Measurements from ENCODE around the gene CLN3. TPM values are rescaled to one million over a fixed set of nuclear protein-coding genes. Genes with fewer than 3 reads are reported as not detected.

The CLN3 gene
- polyA plus RNA-seq, 2 of the 4 experiments (the other 2 are of a cell fraction): 17.4 to 21.5 TPM

DNA sequence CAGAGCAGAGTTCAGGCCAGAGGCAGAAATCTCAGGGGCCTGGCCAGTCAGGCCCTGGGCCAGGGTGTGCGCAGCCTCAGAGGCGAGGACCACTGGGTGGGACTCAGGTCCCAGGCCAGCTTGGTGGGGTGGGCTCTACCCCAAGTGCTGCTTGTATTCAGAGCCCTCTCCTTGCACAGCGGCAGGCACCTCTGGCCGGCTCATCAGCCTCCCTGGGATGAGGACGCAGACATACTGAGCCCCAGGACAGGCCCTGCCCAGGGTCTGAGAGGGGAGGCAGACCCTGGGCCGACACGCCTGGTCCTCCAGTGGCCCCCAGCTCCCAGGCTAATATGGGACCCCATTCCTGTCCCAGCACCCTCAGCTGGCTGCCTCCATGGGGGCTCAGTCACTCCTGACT, 22.4 kb upstream of the CLN3 start:
- CTCF ChIA-PET: interaction anchor here (0.9 to 1.2 kb wide), 2 partner anchors 76 to 193 kb away, joined by 3 read pairs; no protein-coding TSS in a partner anchor
- TF ChIP-seq, protein P1, sequence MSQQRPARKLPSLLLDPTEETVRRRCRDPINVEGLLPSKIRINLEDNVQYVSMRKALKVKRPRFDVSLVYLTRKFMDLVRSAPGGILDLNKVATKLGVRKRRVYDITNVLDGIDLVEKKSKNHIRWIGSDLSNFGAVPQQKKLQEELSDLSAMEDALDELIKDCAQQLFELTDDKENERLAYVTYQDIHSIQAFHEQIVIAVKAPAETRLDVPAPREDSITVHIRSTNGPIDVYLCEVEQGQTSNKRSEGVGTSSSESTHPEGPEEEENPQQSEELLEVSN (IDR thresholded peaks at IDR 0.05; ENCODE audit: borderline replicate concordance, low read depth): no peak
- no peak for TF ChIP-seq SREBF2 (IDR thresholded peaks at IDR 0.05)
- TF ChIP-seq, protein P2, sequence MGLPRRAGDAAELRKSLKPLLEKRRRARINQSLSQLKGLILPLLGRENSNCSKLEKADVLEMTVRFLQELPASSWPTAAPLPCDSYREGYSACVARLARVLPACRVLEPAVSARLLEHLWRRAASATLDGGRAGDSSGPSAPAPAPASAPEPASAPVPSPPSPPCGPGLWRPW (IDR thresholded peaks at IDR 0.05): no peak
- Histone ChIP-seq H3K4me3 (no peak overlapping the region), H3K9me3 (no peaks in the 10 kb centered on the region), H3K4me2 (no peak overlapping the region), H3K4me1 (0 out of 3 replicates have a peak, but pooled peaks cover 3% of the 10 kb centered on the region), H3K27ac (0 out of 6 replicates have a peak overlapping the region, but pooled peaks of 1 of the 2 experiments have one; percentile 34)
- POLR2A ChIA-PET: no interaction called here
- ATAC-seq (peak; percentile 50), FAIRE-seq (no peak), DNase-seq (ENCODE audit: low read depth in 1 of 2, low spot score in 1 of 2) (no peak)
- 91% methylated on average over 5 of the region's 7 CpGs for WGBS (ENCODE audit: missing lambda C conversion rate)

DNA sequence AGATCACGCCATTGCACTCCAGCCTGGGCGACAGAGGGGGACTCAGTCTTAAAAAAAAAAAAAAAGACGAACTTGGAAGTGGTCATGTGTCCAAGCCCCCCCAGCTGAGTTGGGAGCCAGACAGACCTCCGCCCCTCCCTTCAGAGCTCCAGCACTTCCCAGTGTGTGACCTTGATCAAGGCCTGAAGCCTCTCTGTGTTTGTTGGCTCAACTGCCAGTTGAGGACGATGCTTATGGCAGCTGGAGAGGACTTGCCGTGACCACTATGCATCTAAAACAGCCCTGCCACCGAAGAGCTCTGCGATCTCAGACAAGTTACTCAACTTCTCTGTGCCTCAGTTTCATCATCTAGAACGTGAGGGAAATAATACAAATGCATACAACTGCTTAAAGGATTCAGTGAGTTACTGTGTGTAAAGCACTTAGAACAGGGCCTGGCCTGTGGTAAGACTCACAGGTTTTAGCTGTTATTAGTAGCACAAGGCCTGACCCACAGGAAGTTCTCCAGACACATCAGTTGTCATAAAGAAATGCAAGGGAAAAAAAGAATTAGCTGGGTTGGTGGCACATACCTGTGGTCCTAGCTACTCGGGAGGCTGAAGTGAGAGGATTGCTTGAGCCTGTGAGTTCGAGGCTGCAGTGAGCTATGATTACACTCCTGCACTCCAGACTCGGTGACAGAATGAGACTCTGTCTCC, 21.8 kb upstream of the CLN3 start:
- CTCF ChIA-PET: interaction anchor here (0.6 to 1.2 kb wide), 3 partner anchors 8 to 192 kb away, joined by 3 read pairs; no protein-coding TSS in a partner anchor
- Histone ChIP-seq H3K4me2 (no peak overlapping the region), H3K27ac (0 out of 6 replicates have a peak overlapping the region, but pooled peaks of 1 of the 2 experiments have one; percentile 34), H3K4me1 (0 out of 3 replicates have a peak, but pooled peaks cover 3% of the 10 kb centered on the region), H3K9me3 (no peaks in the 10 kb centered on the region), H3K4me3 (no peak overlapping the region)
- peak in 1 of 2 experiments; percentile 33; a peak in 3 of 6 replicates for ATAC-seq
- no peak for FAIRE-seq
- POLR2A ChIA-PET: no interaction called here
- 81% methylated on average over 12 of the region's 12 CpGs for WGBS (ENCODE audit: missing lambda C conversion rate)
- DNase-seq (ENCODE audit: low read depth in 1 of 2, low spot score in 1 of 2): no peak
- TF ChIP-seq NPAS2 (CRISPR knock-in tag; IDR thresholded peaks at IDR 0.05; ENCODE audit: borderline replicate concordance) (no peak), FOSL2 (IDR thresholded peaks at IDR 0.05) (no peak), FOSL2 (CRISPR knock-in tag; IDR thresholded peaks at IDR 0.05) (no peak), JUN (IDR thresholded peaks at IDR 0.05) (no peak), RFX5 (IDR thresholded peaks at IDR 0.05) (no peak), NR3C1 (IDR thresholded peaks at IDR 0.05) (no peak), ZFP36 (IDR thresholded peaks at IDR 0.05; ENCODE audit: borderline replicate concordance, partially characterized antibody) (no peak), ZSCAN20 (CRISPR knock-in tag; IDR thresholded peaks at IDR 0.05) (no peak), MAFK (IDR thresholded peaks at IDR 0.05; ENCODE audit: partially characterized antibody) (no peak), KDM5A (IDR thresholded peaks at IDR 0.05) (no peak), PHF8 (IDR thresholded peaks at IDR 0.05; ENCODE audit: borderline replicate concordance, low read depth) (no peak), CBX8 (IDR thresholded peaks at IDR 0.05) (no peak), NFE2L2 (conservative IDR thresholded peaks at IDR 0.05; ENCODE audit: low read length) (no peak), EHF (CRISPR knock-in tag; IDR thresholded peaks at IDR 0.05) (no peak), ZNF302 (CRISPR knock-in tag; IDR thresholded peaks at IDR 0.05) (no peak), CBX2 (IDR thresholded peaks at IDR 0.05; ENCODE audit: borderline replicate concordance, low read depth) (no peak)
- TF ChIP-seq, protein P3, sequence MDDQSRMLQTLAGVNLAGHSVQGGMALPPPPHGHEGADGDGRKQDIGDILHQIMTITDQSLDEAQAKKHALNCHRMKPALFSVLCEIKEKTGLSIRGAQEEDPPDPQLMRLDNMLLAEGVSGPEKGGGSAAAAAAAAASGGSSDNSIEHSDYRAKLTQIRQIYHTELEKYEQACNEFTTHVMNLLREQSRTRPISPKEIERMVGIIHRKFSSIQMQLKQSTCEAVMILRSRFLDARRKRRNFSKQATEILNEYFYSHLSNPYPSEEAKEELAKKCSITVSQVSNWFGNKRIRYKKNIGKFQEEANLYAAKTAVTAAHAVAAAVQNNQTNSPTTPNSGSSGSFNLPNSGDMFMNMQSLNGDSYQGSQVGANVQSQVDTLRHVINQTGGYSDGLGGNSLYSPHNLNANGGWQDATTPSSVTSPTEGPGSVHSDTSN (IDR thresholded peaks at IDR 0.05): no peak

DNA sequence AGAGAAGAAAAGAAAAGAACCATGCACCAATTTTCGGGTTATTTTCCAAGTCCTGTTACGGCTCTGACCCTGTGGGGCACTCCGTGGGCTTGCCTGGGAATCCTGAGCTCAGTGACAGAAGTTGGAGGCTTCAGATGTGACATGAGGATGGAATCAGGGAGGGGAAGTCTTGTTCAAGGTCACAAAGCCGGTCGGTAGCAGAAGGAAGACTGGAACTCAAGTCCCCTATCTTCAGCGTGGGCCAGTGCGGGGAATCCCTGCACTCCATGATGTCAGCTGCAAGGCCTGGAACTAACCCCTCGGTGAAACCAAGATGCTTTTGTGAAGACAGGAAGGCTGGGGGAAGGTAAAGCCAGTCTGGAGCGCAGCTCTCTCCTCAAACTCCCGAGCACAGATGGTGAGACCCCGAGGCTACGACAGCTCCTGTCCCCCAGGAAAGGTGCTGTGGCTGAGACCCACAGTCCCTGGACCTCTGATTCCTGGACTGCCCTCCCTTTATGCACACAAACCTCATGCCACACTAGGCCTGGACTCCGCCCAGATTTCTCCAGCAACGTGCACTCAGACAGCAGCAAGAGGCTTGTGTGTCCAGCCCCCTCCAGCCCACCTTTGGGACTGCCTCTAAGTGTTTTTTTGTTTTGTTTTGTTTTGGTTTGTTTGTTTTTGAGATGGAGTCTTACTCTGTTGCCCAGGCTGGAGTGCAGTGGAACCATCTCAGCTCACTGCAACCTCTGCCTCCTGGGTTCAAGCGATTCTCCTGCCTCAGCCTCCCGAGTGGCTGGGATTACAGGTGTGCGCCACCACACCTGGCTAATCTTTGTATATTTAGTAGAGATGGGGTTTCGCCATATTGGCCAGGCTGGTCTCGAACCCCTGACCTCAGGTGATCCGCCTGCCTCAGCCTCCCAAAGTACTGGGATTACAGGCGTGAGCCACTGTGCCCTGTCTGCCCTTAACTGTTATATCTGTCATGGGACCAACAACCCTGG, 20.2 kb upstream of the CLN3 start:
- Histone ChIP-seq H3K27ac (no peak overlapping the region), H3K4me3 (no peak overlapping the region), H3K4me2 (no peak overlapping the region), H3K4me1 (0 out of 3 replicates have a peak, but pooled peaks cover 3% of the 10 kb centered on the region), H3K9me3 (no peaks in the 10 kb centered on the region)
- ATAC-seq (no peak), DNase-seq (ENCODE audit: low read depth in 1 of 2, low spot score in 1 of 2) (no peak), FAIRE-seq (no peak)
- ChIA-PET CTCF (no interaction called here), POLR2A (no interaction called here)
- 82% methylated on average over 21 of the region's 21 CpGs for WGBS (ENCODE audit: missing lambda C conversion rate)
- no peak for TF ChIP-seq ZNF302 (CRISPR knock-in tag; IDR thresholded peaks at IDR 0.05)
- TF ChIP-seq KDM5A (IDR thresholded peaks at IDR 0.05): no peak
- no peak for TF ChIP-seq EP300 (IDR thresholded peaks at IDR 0.05)
- TF ChIP-seq, protein P2 (IDR thresholded peaks at IDR 0.05): no peak
- TF ChIP-seq, protein P1 (IDR thresholded peaks at IDR 0.05; ENCODE audit: borderline replicate concordance, low read depth): no peak
- no peak for TF ChIP-seq MYC (IDR thresholded peaks at IDR 0.05; ENCODE audit: borderline replicate concordance, low read length)
- no peak for TF ChIP-seq NFE2L2 (conservative IDR thresholded peaks at IDR 0.05; ENCODE audit: low read length)
- no peak for TF ChIP-seq CHD4 (IDR thresholded peaks at IDR 0.05; ENCODE audit: borderline replicate concordance)
- TF ChIP-seq, protein P4, sequence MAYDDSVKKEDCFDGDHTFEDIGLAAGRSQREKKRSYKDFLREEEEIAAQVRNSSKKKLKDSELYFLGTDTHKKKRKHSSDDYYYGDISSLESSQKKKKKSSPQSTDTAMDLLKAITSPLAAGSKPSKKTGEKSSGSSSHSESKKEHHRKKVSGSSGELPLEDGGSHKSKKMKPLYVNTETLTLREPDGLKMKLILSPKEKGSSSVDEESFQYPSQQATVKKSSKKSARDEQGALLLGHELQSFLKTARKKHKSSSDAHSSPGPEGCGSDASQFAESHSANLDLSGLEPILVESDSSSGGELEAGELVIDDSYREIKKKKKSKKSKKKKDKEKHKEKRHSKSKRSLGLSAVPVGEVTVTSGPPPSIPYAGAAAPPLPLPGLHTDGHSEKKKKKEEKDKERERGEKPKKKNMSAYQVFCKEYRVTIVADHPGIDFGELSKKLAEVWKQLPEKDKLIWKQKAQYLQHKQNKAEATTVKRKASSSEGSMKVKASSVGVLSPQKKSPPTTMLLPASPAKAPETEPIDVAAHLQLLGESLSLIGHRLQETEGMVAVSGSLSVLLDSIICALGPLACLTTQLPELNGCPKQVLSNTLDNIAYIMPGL (CRISPR knock-in tag; IDR thresholded peaks at IDR 0.05; ENCODE audit: borderline replicate concordance): no peak
- TF ChIP-seq RFX5 (IDR thresholded peaks at IDR 0.05): no peak
